B cell (primary cell): ENCODE results near the gene DDAH2. TPM values are rescaled to one million over a fixed set of nuclear protein-coding genes. Genes with fewer than 3 reads are reported as not detected.

Experiments used
- ATAC-seq: fragments of 200-7000 bp; cut with Tn5 transposase; one replicate; pipeline ENCODE4 v1.10.0; 2021; ENCODE audit warnings: low read depth, mild to moderate bottlenecking, moderate number of reproducible peaks, moderate library complexity
- CTCF ChIA-PET: fragments of 350-600 bp; sonication (Branson Sonifier 250); formaldehyde crosslinking; loops from one replicate; lab custom pipeline; 2021; ENCODE audit warnings: antibody characterized with exemption, inconsistent platforms; lab: Charles Lee
- POLR2A ChIA-PET: fragments of 350-600 bp; sonication (Branson Sonifier 250); formaldehyde crosslinking; loops from one replicate; lab custom pipeline; 2021; ENCODE audit warnings: antibody characterized with exemption; lab: Charles Lee
- DNase-seq: peaks from one replicate; pipeline ENCODE4 v3.0.0; 2013
- H2AFZ ChIP-seq: 2 replicates; pipeline ENCODE4 v1.6.1; 2012; ENCODE audit warnings: mild to moderate bottlenecking, low read depth, low read length; ENCODE audit not compliant: insufficient read depth, poor library complexity, severe bottlenecking
- H3K27ac ChIP-seq, 2 donors: 1 replicate in 1 of 2; 2 replicates in 1 of 2; pipeline ENCODE4 v1.5.1; 2012 to 2013; ENCODE audit warnings: low read length in 2 of 2, mild to moderate bottlenecking in 2 of 2, moderate library complexity in 1 of 2
- H3K27me3 ChIP-seq, 4 experiments: fragments of 200-600 bp in 1 of 4; sonication (generic) in 1 of 4; replicated peaks in 1 of 4; 1 replicate in 2 of 4; 2 replicates in 2 of 4; pipeline versions ENCODE4 v1.6.1 to v1.7.0; 2013 to 2016; ENCODE audit warnings: low read length in 3 of 4, mild to moderate bottlenecking in 2 of 4, mixed read lengths in 1 of 4, moderate library complexity in 1 of 4; ENCODE audit not compliant: insufficient read depth in 4 of 4, control insufficient read depth in 3 of 4; ENCODE audit errors: control extremely low read depth in 1 of 4
- H3K36me3 ChIP-seq, 2 experiments: replicated peaks in 1 of 2; 1 replicate in 1 of 2; 2 replicates in 1 of 2; pipeline versions ENCODE4 v1.6.1 to v1.7.1; 2013; ENCODE audit warnings: low read length in 1 of 2; ENCODE audit not compliant: insufficient read depth in 2 of 2, control insufficient read depth in 1 of 2; ENCODE audit errors: control extremely low read depth in 1 of 2, extremely low read depth in 1 of 2
- H3K4me1 ChIP-seq, 2 donors: fragments of 200-600 bp in 1 of 2; sonication (generic) in 1 of 2; 1 replicate in 1 of 2; 2 replicates in 1 of 2; pipeline versions ENCODE4 v1.5.1 to v1.6.1; 2013 to 2017; ENCODE audit warnings: low read length in 2 of 2; ENCODE audit not compliant: control insufficient read depth in 2 of 2, insufficient read depth in 2 of 2
- H3K4me2 ChIP-seq: replicated peaks from 2 replicates; pipeline ENCODE3; 2012; ENCODE audit warnings: mild to moderate bottlenecking, low read depth, low read length; ENCODE audit not compliant: poor library complexity, severe bottlenecking
- H3K4me3 ChIP-seq, 5 experiments: fragments of 200-600 bp in 1 of 5; sonication (generic) in 1 of 5; 1 replicate in 3 of 5; 2 replicates in 2 of 5; pipeline versions ENCODE4 v1.5.1 to v1.7.0; 2011 to 2016; ENCODE audit warnings: low read length in 4 of 5, mild to moderate bottlenecking in 4 of 5, low read depth in 2 of 5, control low read depth in 1 of 5, moderate library complexity in 1 of 5; ENCODE audit not compliant: insufficient read depth in 1 of 5; ENCODE audit errors: control extremely low read depth in 1 of 5, extremely low read depth in 1 of 5
- H3K79me2 ChIP-seq: fragments of 200-600 bp; sonication (generic); one replicate; pipeline ENCODE4 v1.6.0; 2016; ENCODE audit warnings: low read length; ENCODE audit not compliant: control insufficient read depth, insufficient read depth
- H3K9ac ChIP-seq: fragments of 200-600 bp; sonication (generic); 2 replicates; pipeline ENCODE4 v1.6.1; 2017; ENCODE audit warnings: mild to moderate bottlenecking, low read length, moderate library complexity
- H3K9me3 ChIP-seq, 3 donors: one replicate each; pipeline versions ENCODE4 v1.6.1 to v1.7.1; 2013; ENCODE audit warnings: low read length in 2 of 3; ENCODE audit not compliant: control insufficient read depth in 2 of 3, insufficient read depth in 1 of 3; ENCODE audit errors: control extremely low read depth in 1 of 3
- H4K20me1 ChIP-seq: 2 replicates; pipeline ENCODE4 v1.6.0; 2012; ENCODE audit warnings: mild to moderate bottlenecking, low read length; ENCODE audit not compliant: insufficient read depth, control insufficient read depth, poor library complexity, severe bottlenecking
- H3K27ac Mint-ChIP-seq: one replicate; pipeline ENCODE4 v1.8.0; 2021; ENCODE audit warnings: mixed read lengths
- H3K27me3 Mint-ChIP-seq: one replicate; pipeline ENCODE4 v1.8.0; 2021; ENCODE audit warnings: mixed read lengths
- H3K4me1 Mint-ChIP-seq: one replicate; pipeline ENCODE4 v1.8.0; 2021; ENCODE audit warnings: mixed read lengths
- H3K4me3 Mint-ChIP-seq: one replicate; pipeline ENCODE4 v1.8.0; 2021; ENCODE audit warnings: mixed read lengths
- H3K9me3 Mint-ChIP-seq: one replicate; pipeline ENCODE4 v1.8.0; 2022; ENCODE audit warnings: mixed read lengths; ENCODE audit not compliant: insufficient read depth
- CTCF ChIP-seq: fragments of 200-600 bp; IDR thresholded peaks from one replicate; pipeline ENCODE4 v1.8.0; 2022; ENCODE audit warnings: antibody characterized with exemption, mild to moderate bottlenecking
- EZH2 ChIP-seq: IDR thresholded peaks from 2 replicates; pipeline ENCODE4 v1.6.1; 2012; ENCODE audit warnings: borderline replicate concordance, low read depth, mild to moderate bottlenecking, moderate library complexity, low read length; ENCODE audit not compliant: insufficient read depth, poor library complexity, severe bottlenecking
- WGBS: methylation state at CpG from one replicate; pipeline ENCODE4 v1.1.5; 2013; ENCODE audit warnings: missing lambda C conversion rate; ENCODE audit not compliant: insufficient coverage; 5-methylcytosine and 5-hydroxymethylcytosine counted together
- intact Hi-C: fragments of 100-400 bp; cut with micrococcal nuclease; formaldehyde crosslinking; loops from one replicate; pipeline ENCODE4 v1.10.0; 2022
- polyA plus RNA-seq: library from polyadenylated mRNA; depleted of rRNA; stranded (reverse); fragments of >200 nt; gene quantifications from 2 replicates; pipeline ENCODE4 v1.2.3, GENCODE V29; 2012
- total RNA-seq, 2 donors: library from RNA; stranded (reverse); fragments of 120-200 nt in 1 of 2; gene quantifications; 1 replicate in 1 of 2; 2 replicates in 1 of 2; pipeline versions ENCODE4 v1.2.3 to v1.2.4, GENCODE V29; 2013 to 2022

DDAH2 gene
- total and polyA plus RNA-seq, 2 donors (not counting 1 experiment from before 2014, with no cell fraction given) = 59.2 to 87.2 TPM

- Histone ChIP-seq H4K20me1 (no peaks in the 10 kb centered on the region), H3K4me1 (peaks cover 24 to 29% of the 10 kb centered on the region in 2 donors), H3K9me3 (no peaks in the 10 kb centered on the region), H3K27me3 (peaks cover 0 to 6% (median 0%) of the 10 kb centered on the region in 4 experiments), H3K36me3 (no peaks in the 10 kb centered on the region), H3K79me2 (peaks cover 14% of the 10 kb centered on the region), H3K4me2 (no peak within 1 kb of the TSS), H3K9ac (no peak within 1 kb of the TSS), H3K4me3 (no peak within 1 kb of the TSS), H3K27ac (no peak within 1 kb of the TSS), H2AFZ (no peak within 1 kb of the TSS)
- no peaks in the 10 kb centered on the region for H3K9me3 Mint-ChIP-seq
- intact Hi-C loops = no loop called here
- peaks cover 28% of the 10 kb centered on the region for H3K4me1 Mint-ChIP-seq
- CTCF ChIA-PET = no interaction called here
- TF ChIP-seq CTCF (no peak), EZH2 (no peak)
- no peaks in the 10 kb centered on the region for H3K27me3 Mint-ChIP-seq
- ATAC-seq (no peak), DNase-seq (no peak)
- POLR2A ChIA-PET = no interaction called here
- no peak within 1 kb of the TSS for H3K4me3 Mint-ChIP-seq
- H3K27ac Mint-ChIP-seq = no peak within 1 kb of the TSS
- 83% methylated on average over 3 of the region's 3 CpGs for WGBS
Measured at GRCh38 chr6:31706599-31706998, 22.5 kb downstream of the DDAH2 start, which contains the start of gene LY6G6F. LY6G6F (plus strand) TSS chr6:31706866; CDS start chr6:31706907, 41 bp downstream.

- H3K9me3 Mint-ChIP-seq = no peaks in the 10 kb centered on the region
Measured at GRCh38 chr6:31705931-31706330, 23.2 kb downstream of the DDAH2 start.

More at GRCh38 chr6:31705931-31706330, 23.2 kb downstream of the DDAH2 start:
- Histone ChIP-seq H3K9me3 (no peaks in the 10 kb centered on the region), H3K36me3 (peaks cover 0 to 6% of the 10 kb centered on the region in 2 experiments), H4K20me1 (no peaks in the 10 kb centered on the region), H3K4me3 (no peak overlapping the region), H3K9ac (no peak overlapping the region), H3K4me2 (no peak overlapping the region), H3K79me2 (peaks cover 21% of the 10 kb centered on the region), H2AFZ (no peak overlapping the region), H3K27ac (no peak overlapping the region), H3K27me3 (peaks cover 0 to 6% (median 0%) of the 10 kb centered on the region in 4 experiments), H3K4me1 (peaks cover 23 to 29% of the 10 kb centered on the region in 2 donors)
- WGBS = 100% methylated on average over 1 of the region's 6 CpGs
- intact Hi-C loops = no loop called here
- Mint-ChIP-seq H3K27me3 (no peaks in the 10 kb centered on the region), H3K27ac (no peak overlapping the region), H3K4me1 (peaks cover 28% of the 10 kb centered on the region), H3K4me3 (no peak overlapping the region)
- ChIA-PET POLR2A (interaction anchor here (0.6 kb wide), 1 partner anchor 109 kb away, joined by 3 read pairs; the partner anchor contains the start of genes HSPA1A and HSPA1L), CTCF (no interaction called here)
- no peak for ATAC-seq
- no peak for TF ChIP-seq CTCF
- no peak for TF ChIP-seq EZH2
- DNase-seq = no peak
